Lung (tissue), 12 donors: Measurements from ENCODE around the gene LHX8. TPM values are rescaled to one million over a fixed set of nuclear protein-coding genes. Genes with fewer than 3 reads are reported as not detected.
A peak's percentile ranks its signal among the peaks of the same experiment; 100 is the strongest.
"Not testable (repeated sequence)": the region's sequence is repeated elsewhere in the genome, so short reads cannot be mapped to it uniquely, and the experiment has no call there.

ENCODE experiments used
- ATAC-seq: fragments of 200-7000 bp; cut with Tn5 transposase; one replicate; pipeline ENCODE4 v1.9.1; 2020; ENCODE audit warnings: moderate number of reproducible peaks; ENCODE audit not compliant: insufficient read depth, low FRiP score
- DNase-seq, 3 donors: peaks; one replicate each; pipeline ENCODE4 v3.0.0-alpha.2; 2013 to 2017
- H3K27ac ChIP-seq, 2 donors: one replicate each; pipeline ENCODE4 v1.5.1; 2013; ENCODE audit warnings: mild to moderate bottlenecking in 2 of 2, moderate library complexity in 2 of 2, control low read depth in 1 of 2, inconsistent platforms in 1 of 2, low read depth in 1 of 2, low read length in 1 of 2
- H3K27me3 ChIP-seq, 3 donors: one replicate each; pipeline ENCODE4 v1.5.1; 2013; ENCODE audit warnings: low read length in 2 of 3; ENCODE audit not compliant: control insufficient read depth in 3 of 3, insufficient read depth in 3 of 3
- H3K36me3 ChIP-seq, 4 donors: one replicate each; pipeline ENCODE4 v1.5.1; 2013; ENCODE audit warnings: low read length in 4 of 4, mild to moderate bottlenecking in 1 of 4, moderate library complexity in 1 of 4; ENCODE audit not compliant: control insufficient read depth in 4 of 4, insufficient read depth in 4 of 4
- H3K4me1 ChIP-seq, 5 donors: one replicate each; pipeline ENCODE4 v1.5.1; 2013; ENCODE audit warnings: low read length in 5 of 5, mild to moderate bottlenecking in 2 of 5, moderate library complexity in 1 of 5; ENCODE audit not compliant: control insufficient read depth in 5 of 5, insufficient read depth in 5 of 5
- H3K4me3 ChIP-seq: one replicate; pipeline ENCODE4 v1.5.1; 2013; ENCODE audit warnings: mild to moderate bottlenecking, control low read depth, moderate library complexity
- H3K9ac ChIP-seq, 2 donors: one replicate each; pipeline ENCODE4 v1.5.1; 2013; ENCODE audit warnings: low read length in 2 of 2, control low read depth in 1 of 2; ENCODE audit not compliant: insufficient read depth in 1 of 2
- H3K9me3 ChIP-seq, 4 donors: one replicate each; pipeline ENCODE4 v1.5.1; 2013; ENCODE audit warnings: low read length in 3 of 4, mild to moderate bottlenecking in 1 of 4, moderate library complexity in 1 of 4; ENCODE audit not compliant: control insufficient read depth in 4 of 4, insufficient read depth in 3 of 4
- CTCF ChIP-seq: IDR thresholded peaks from 2 replicates; pipeline ENCODE4 v1.5.1; 2012; ENCODE audit warnings: mild to moderate bottlenecking; ENCODE audit errors: control extremely low read depth, extremely low read depth
- WGBS, 2 donors: extraction: QIAGEN DNeasy Blood & Tissue Kit; methylation state at CpG; one replicate each; pipeline ENCODE4 v1.1.7; 2013; 5-methylcytosine and 5-hydroxymethylcytosine counted together
- polyA plus RNA-seq, 2 donors: library from polyadenylated mRNA; stranded (reverse); fragments of 200-250 nt; gene quantifications; one replicate each; pipeline ENCODE4 v1.2.1, GENCODE V29; 2013
- total RNA-seq, 2 donors: library from RNA; depleted of rRNA in 1 of 2; stranded (reverse); fragments of >200 nt in 1 of 2; gene quantifications; one replicate each; pipeline ENCODE4 v1.2.1, GENCODE V29; 2014 to 2021
- donor health status: control.
- donor health status: control.
- donor health status: Bipolar disorder and iron deficiency.
- donor health status: healthy.
- donor health status: DM: yes; HTN: yes; CAD: no.

LHX8 gene
- total and polyA plus RNA-seq, 4 donors, result not detected

- Histone ChIP-seq H3K4me1 (no peaks in the 10 kb centered on the region), H3K9me3 (peaks cover 0 to 7% (median 0%) of the 10 kb centered on the region in 4 donors), H3K27ac (no peak overlapping the region), H3K4me3 (no peak overlapping the region), H3K9ac (no peak overlapping the region), H3K27me3 (no peaks in the 10 kb centered on the region), H3K36me3 (no peaks in the 10 kb centered on the region)
- no peak for TF ChIP-seq CTCF
- DNase-seq (no peak), ATAC-seq (no peak)
- WGBS, 2 donors, result 63 to 81% methylated on average over 3 of the region's 3 CpGs
Observed at GRCh38 chr1:75092141-75092540, 42.0 kb upstream of the LHX8 start.

GRCh38 chr1:75097654-75098053, 36.5 kb upstream of the LHX8 start:
- no peak overlapping the region for H3K9ac ChIP-seq
- H3K27me3 ChIP-seq, result no peaks in the 10 kb centered on the region
- TF ChIP-seq CTCF, result no peak
- ATAC-seq (no peak), DNase-seq (peak in 2 of 3 donors; percentile 5 to 25)
- H3K27ac ChIP-seq, result no peak overlapping the region
- H3K9me3 ChIP-seq, result peaks cover 0 to 3% (median under 1%) of the 10 kb centered on the region in 4 donors
- no peaks in the 10 kb centered on the region for H3K36me3 ChIP-seq
- H3K4me3 ChIP-seq, result no peak overlapping the region
- no peaks in the 10 kb centered on the region for H3K4me1 ChIP-seq
- 47 to 76% methylated on average over 1 of the region's 1 CpG for WGBS, 2 donors

DNA sequence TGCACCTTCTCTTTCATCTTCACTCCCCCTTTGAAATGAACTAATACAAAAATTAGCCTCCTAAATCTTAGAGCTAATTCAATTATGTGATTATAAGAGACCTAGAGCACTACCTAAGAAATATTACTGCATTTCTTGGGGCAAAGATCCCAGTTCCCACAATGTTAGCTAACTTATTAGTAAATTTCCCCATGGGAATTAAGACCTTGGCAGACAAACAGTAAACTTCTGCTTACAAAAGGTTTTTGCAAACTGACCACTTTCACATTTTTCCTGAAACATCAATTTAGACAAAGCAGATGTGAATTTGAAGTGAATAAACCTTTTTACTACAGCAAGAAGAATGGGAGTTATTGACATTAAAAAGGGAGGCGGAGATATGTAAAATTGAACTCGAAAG, 34.6 kb upstream of the LHX8 start:
- Histone ChIP-seq H3K9ac (no peak overlapping the region), H3K9me3 (peaks cover 0 to 3% (median 0%) of the 10 kb centered on the region in 4 donors), H3K36me3 (no peaks in the 10 kb centered on the region), H3K27me3 (no peaks in the 10 kb centered on the region), H3K4me1 (no peaks in the 10 kb centered on the region), H3K4me3 (no peak overlapping the region), H3K27ac (no peak overlapping the region)
- no peak for DNase-seq
- ATAC-seq, result no peak
- no peak for TF ChIP-seq CTCF
- WGBS, 2 donors, result 81 to 83% methylated on average over 2 of the region's 2 CpGs

- Histone ChIP-seq H3K4me3 (no peak overlapping the region), H3K27me3 (no peaks in the 10 kb centered on the region), H3K36me3 (no peaks in the 10 kb centered on the region), H3K9me3 (peaks cover 0 to 3% (median 0%) of the 10 kb centered on the region in 4 donors), H3K27ac (no peak overlapping the region), H3K4me1 (no peaks in the 10 kb centered on the region), H3K9ac (no peak overlapping the region)
- ATAC-seq (no peak), DNase-seq (no peak)
- TF ChIP-seq CTCF, result no peak
- 49 to 66% methylated on average over 10 of the region's 10 CpGs for WGBS, 2 donors
Observed at GRCh38 chr1:75100481-75101092, 33.6 kb upstream of the LHX8 start.

- ATAC-seq, result not testable (repeated sequence)
Observed at GRCh38 chr1:75112362-75112951, 21.7 kb upstream of the LHX8 start.

More at GRCh38 chr1:75112362-75112951, 21.7 kb upstream of the LHX8 start:
- H3K4me3 ChIP-seq, H3K9ac ChIP-seq, H3K27ac ChIP-seq, H3K27me3 ChIP-seq, H3K9me3 ChIP-seq, H3K36me3 ChIP-seq, H3K4me1 ChIP-seq, DNase-seq: not testable (repeated sequence)
- WGBS, 2 donors, result 85 to 89% methylated on average over 25 to 26 of the region's 26 CpGs
